Gastroesophageal sphincter (tissue), 3 donors: ENCODE data around the gene CNN3.

Source experiments
- CTCF ChIP-seq, 4 experiments: fragments of 200-600 bp in 2 of 4; fragments of 450-650 bp in 2 of 4; sonication (generic) in 1 of 4; IDR thresholded peaks; one replicate each; pipeline ENCODE4 v1.5.1; 2017 to 2019; ENCODE audit warnings: antibody characterized with exemption in 4 of 4, mild to moderate bottlenecking in 2 of 4, moderate library complexity in 2 of 4
- POLR2AphosphoS5 ChIP-seq: sonication (generic); formaldehyde crosslinking; IDR thresholded peaks from one replicate; pipeline ENCODE4 v1.6.1; 2017; ENCODE audit warnings: antibody characterized with exemption

GRCh38 chr1:94919241-94920030 lies 7.5 kb downstream of the CNN3 start:
- TF ChIP-seq POLR2AphosphoS5 (no peak), CTCF (IDR thresholded peaks at IDR 0.05) (no peak)
